Prostate gland (tissue), 2 donors: Measurements from ENCODE around the gene VPS37C.
"Not testable (repeated sequence)": the region's sequence is repeated elsewhere in the genome, so short reads cannot be mapped to it uniquely, and the experiment has no call there.

Experiments
- CTCF ChIP-seq, 4 experiments: fragments of 200-600 bp in 2 of 4; fragments of 450-650 bp in 2 of 4; sonication (generic) in 2 of 4; IDR thresholded peaks; 1 replicate in 3 of 4; 2 replicates in 1 of 4; pipeline ENCODE4 v1.5.1; 2016 to 2019; ENCODE audit warnings: antibody characterized with exemption in 4 of 4, mild to moderate bottlenecking in 2 of 4, moderate library complexity in 2 of 4
- POLR2A ChIP-seq: fragments of 450-650 bp; IDR thresholded peaks from one replicate; pipeline ENCODE4 v1.6.1; 2016; ENCODE audit warnings: antibody characterized with exemption, mild to moderate bottlenecking
- POLR2AphosphoS5 ChIP-seq: sonication (generic); formaldehyde crosslinking; IDR thresholded peaks from one replicate; pipeline ENCODE4 v1.6.1; 2017; ENCODE audit warnings: antibody characterized with exemption

- TF ChIP-seq CTCF (IDR thresholded peaks at IDR 0.05); POLR2A; POLR2AphosphoS5: not testable (repeated sequence)
Measured at GRCh38 chr11:61094167-61094566, 67.1 kb downstream of the VPS37C start.
